ENCODE measurements around the gene PANK1.
"Not testable (repeated sequence)": the region's sequence is repeated elsewhere in the genome, so short reads cannot be mapped to it uniquely, and the experiment has no call there.

Gene PANK1

GRCh38 chr10:89566095-89566950 lies 78.7 kb downstream of the PANK1 start:
- no peak for DNase-seq

DNA sequence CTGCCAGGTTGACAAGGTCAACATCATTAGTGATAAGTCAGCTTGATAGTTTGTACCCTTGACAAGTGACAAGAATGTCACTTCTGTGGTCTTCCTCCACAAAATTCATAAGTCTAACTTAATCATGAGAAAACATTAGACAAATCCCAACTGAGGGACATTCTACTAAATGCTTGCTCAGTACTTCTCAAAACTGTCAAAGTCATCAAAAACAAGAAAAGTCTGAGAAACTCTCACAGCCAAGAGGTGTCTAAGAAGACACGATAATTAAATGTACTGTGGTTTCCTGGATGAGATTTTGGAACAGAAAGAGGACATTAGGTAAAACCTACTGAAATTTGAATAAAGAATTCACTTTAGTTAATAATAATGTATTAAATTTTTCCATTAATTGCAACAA lies 79.9 kb downstream of the PANK1 start:
- DNase-seq, result no peak

DNA sequence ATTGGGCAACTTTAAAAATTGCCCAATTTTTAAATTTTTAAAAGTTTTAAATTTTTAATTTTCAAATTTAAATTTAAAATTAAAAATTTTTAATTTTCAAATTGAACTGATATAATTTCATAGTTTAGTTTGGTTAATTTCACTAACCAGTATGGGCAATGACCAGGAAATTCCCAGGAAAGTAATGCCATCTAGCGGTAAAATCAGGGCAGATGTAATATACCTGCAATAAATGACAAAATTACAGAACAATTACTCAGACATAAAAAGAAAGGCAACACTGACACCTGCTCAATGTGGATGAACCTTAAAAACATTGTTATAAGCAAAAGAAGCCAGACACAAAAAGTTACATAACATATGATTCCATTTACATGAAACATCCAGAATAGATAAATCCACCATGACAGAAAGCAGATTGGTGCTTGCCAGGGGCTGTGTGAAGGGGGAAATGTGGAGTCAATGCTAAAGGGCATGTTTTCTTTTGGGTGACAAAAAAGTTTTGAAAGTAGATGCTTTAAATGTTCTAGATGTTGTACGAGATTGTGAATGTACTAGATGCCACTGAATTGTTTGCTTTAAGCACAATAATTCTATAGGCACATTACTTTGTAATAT lies 81.1 kb downstream of the PANK1 start:
- peak; percentile 0 for DNase-seq

GRCh38 chr10:89563311-89563710 lies 81.7 kb downstream of the PANK1 start:
- DNase-seq, result no peak

DNA sequence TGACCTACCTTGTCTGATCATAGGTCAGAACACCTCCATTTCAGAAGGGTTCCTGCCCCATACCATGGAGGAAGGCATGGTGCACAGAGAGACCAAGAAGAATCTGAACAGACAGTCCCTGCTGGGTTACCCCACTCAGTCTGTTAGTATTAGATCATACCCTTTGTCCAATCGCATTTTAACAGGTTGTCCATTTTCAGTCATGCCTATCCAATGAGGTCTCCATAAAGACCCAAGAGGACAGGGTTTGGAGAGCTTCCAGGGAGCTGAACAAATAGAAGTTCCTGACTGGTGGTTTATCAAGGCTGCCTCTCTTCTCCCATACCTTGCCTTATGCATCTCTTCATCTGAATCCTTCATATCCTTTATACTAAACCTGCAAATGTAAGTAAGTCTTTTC lies 88.4 kb downstream of the PANK1 start:
- DNase-seq, result no peak

GRCh38 chr10:89555688-89556445 lies 89.2 kb downstream of the PANK1 start:
- no peak for DNase-seq

DNA sequence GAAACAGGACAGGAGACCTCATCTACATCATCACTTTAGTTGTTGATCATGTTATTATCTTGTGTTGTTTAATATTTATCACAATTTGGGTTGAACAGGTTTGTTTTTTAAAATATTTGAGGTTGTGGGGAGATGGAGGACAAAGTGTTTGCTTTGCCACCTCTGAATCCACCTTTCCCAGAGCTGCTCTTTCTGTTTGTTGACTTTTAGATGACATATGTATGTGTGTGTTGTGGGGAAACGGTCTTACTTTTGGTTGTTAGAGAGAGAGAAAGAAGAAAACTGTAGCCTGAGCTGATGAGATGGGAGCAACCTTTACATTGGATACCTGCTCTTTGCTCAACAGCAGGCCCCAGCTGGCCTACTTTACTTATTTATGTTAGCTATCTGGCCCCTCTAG lies 90.6 kb downstream of the PANK1 start:
- DNase-seq, result no peak

GRCh38 chr10:89553064-89553734 lies 91.8 kb downstream of the PANK1 start:
- no peak for DNase-seq

DNA sequence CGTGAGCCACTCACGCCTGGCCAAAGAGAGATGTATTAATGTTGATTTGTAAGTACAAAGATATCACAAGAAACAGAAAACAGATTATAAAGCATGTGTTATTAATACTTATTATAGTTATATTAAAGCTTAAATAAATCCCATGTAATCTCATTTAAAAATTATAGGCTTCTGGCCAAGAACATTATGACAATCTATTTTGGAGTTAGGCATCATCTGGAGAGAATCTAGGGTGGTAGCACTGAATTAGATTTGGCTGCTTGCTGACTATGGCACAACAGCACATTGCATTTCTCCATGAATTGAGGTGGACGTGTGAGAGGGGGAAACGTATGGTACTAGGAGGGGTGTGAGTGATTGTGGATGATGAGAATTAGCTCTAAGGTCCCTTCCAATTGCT lies 92.8 kb downstream of the PANK1 start:
- DNase-seq, result no peak

DNA sequence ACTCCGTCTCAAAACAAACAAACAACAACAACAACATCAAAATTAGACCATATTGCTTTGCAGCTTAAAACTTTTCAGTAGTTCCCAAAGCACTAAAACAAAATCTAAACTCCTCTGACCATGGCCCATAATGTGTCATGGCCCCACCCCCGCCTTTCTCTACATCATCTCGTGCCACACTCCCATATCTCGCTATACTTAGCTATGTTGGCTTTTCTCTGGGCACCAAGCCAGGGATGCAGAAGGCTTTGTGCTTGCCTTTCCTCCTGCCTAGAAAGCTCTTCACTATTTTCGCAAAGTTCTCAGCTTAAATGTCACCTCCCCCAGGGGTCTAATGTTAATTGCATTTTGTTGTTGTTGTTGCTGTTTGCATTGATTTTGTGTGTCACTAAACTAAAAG lies 94.5 kb downstream of the PANK1 start:
- no peak for DNase-seq

- no peak for DNase-seq
These were observed 95.5 kb downstream of the PANK1 start for GRCh38 chr10:89549510-89549909.

- no peak for DNase-seq
These were observed 96.4 kb downstream of the PANK1 start for GRCh38 chr10:89548673-89549072.

DNA sequence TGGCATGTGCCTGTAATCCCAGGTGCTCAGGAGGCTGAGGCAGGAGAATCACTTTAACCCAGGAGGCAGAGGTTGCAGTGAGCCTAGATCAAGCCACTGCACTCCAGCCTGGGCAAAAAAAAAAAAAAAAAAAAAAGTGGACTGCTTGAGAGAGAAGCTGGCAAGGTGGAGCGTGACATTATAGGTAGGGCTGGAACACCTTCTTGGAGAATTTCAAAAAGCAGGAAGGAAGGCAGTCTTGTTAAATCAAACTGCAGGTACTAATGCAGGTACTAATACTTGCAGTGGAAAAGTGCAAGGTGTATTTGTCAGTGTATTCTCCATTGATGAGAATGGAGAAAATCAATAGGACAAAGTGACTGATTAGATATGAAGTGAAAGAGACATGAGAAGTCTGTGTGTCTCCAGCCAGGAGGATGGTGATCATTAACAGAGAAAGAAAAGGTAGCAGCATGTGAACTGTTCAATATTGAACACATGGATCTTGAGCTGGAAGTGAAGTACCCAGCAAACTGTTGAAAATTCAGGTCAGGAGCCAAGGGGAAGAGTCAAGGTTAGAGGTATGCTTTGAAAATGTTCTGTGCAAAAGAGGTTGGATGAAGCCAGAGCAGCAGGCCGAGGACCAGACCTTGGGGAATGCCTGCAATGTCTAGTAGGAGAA lies 97.1 kb downstream of the PANK1 start:
- no peak for DNase-seq

- not testable (repeated sequence) for DNase-seq
These were observed 98.4 kb downstream of the PANK1 start for GRCh38 chr10:89546651-89547050.

- DNase-seq, result no peak
These were observed 101.2 kb downstream of the PANK1 start for GRCh38 chr10:89543841-89544240.

DNA sequence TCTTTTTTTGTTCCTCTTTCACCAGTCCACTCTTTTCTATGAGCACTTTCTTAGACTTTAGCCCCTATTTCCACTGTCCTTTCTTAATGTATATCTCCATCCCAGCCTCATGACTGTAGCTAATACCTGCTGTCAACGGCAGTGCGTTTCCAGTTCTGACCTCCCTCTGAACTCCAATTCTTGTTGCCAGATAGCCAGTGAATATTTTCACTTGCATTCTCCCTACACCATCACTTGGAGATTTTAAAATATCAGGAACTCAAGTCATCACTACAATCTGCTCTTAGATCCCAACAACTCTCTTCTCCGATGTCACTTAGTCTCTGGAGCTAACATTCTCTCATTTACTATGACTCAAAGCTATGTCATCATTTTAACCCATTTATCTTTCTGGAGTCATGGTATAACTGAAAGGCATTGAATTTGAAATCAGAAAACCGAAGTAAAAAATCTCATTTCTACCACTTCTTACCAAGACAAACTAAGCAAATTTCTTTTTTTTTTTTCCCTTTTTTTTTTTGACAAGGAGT lies 104.6 kb downstream of the PANK1 start:
- no peak for DNase-seq

- no peak for DNase-seq
These were observed 107.7 kb downstream of the PANK1 start for GRCh38 chr10:89537364-89537763.

GRCh38 chr10:89536013-89536354 lies 109.1 kb downstream of the PANK1 start:
- no peak for DNase-seq

DNA sequence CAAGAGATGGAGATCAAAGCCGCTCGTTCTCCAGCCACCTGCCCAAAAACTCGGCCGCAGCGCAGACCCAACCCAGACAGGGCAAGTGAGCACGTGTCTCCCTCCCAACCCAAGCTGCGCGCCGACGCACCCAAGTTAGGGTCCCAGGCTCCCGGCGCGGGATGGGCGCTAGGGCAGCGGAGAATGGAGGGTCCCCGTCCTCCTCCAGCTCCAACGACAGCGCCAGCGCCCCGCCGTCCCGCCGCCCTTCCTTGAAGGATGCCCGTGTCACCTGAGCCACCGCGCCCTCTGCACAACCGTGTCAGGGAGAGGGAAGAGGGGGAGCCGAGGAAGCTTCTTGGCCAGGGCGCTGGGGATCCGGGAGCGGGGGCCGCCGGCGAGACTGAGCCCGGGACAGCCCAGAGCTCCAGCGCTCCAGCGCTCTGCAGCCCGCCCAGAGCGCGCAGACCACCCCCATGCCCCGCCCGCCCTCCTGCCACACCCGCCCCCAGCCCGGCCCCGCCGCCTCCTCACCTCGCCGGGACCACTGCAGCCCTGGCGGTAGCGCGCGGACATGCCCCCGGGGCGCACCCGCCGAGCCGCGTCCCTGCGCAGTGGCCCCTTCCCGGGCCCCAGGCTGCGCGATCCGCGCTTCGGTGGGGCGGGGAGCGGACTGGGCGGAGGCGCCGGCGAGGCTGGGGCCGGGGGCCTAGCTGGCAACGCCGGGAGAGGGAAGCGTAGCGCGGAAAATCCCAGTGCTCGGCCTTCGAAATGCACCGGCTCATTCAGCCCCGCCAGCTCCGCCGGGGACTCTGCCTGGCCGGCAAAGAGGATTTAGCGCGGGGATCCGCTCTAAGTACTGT lies 109.7 kb downstream of the PANK1 start, which contains the start of gene SLC16A12:
Gene SLC16A12, minus strand, starts transcription at position 424 of the 842 bp plus-strand sequence. CDS start 73,016 bp downstream, outside the sequence.
- peak; percentile 1 for DNase-seq

GRCh38 chr10:89534826-89535166 lies 110.2 kb downstream of the PANK1 start:
- no peak for DNase-seq

Data from NCI-H526 treated with DMSO at 0.1 percent for 48 hours (cell line).